ENCODE data around the gene ANKS3. TPM values are rescaled to one million over a fixed set of nuclear protein-coding genes. Genes with fewer than 3 reads are reported as not detected.

The ANKS3 gene
- polyA plus RNA-seq, 1 of the 3 experiments (the other 2 are of a cell fraction): 42.2 TPM

DNA sequence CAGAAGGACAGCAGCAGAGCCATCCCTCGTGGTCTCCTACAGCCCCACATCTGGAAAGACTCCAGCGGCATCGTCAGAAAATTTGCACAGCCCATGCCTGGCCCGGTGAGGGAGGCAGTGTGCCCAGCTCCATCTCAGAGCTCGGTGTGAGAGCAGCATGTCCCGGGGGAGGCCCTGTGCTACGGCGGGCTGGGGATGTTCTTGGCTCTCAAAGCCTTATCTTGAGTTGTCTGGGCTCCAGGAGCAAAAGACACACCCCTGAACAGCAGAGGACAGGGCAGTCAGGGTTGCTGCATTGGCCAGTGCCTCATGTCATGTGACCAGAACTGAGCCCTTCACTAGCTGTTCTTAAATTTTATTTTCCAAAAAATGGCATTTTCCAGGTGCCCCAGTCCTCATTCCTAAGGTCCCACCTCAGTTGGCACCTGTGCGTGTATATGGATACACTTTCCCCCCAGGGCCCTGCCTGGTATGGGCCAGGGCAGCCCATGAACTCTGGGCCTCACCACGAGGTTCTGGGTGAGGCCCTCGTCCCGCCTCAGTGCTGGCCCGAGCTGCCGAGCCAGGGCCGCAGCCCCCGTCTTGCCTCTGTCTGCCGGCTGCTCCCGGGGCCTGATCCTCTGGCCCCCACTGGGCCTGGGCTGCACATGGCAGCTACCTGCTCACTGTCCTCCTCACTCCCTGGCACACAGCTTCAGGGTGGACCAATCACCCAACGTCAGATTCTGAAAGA is 37.7 kb downstream of the ANKS3 start:
- no peak overlapping the region; a peak in 1 of 4 replicates for H3K27ac ChIP-seq (ENCODE audit: low read depth in 2 of 2, low read length in 1 of 2)
- 72% methylated on average over 2 of the region's 19 CpGs for WGBS (ENCODE audit: low lambda C conversion rate)

GRCh38 chr16:4695473-4696171 is 38.4 kb downstream of the ANKS3 start:
- H3K79me2 ChIP-seq (ENCODE audit: insufficient read depth): peaks cover 11% of the 10 kb centered on the region; the same call in 1 of the 2 replicates
- H4K20me1 ChIP-seq (ENCODE audit: insufficient read depth): no peaks in the 10 kb centered on the region
- H3K9ac ChIP-seq: no peak overlapping the region
- WGBS (ENCODE audit: low lambda C conversion rate): 88% methylated on average over 7 of the region's 12 CpGs
- H3K27ac ChIP-seq (ENCODE audit: low read depth in 2 of 2, low read length in 1 of 2): no peak overlapping the region; a peak in 1 of 4 replicates
- CTCF ChIA-PET: interaction anchor here (1.0 to 2.9 kb wide), 7 partner anchors 13 to 261 kb away, joined by 3 to 16 read pairs (median 3); no protein-coding TSS in a partner anchor
- H2AFZ ChIP-seq (ENCODE audit: low read depth): no peak overlapping the region
- H3K36me3 ChIP-seq (replicated peaks in 1 of 2; ENCODE audit: control insufficient read depth in 1 of 2, insufficient read depth in 2 of 2, low read length in 1 of 2): peaks cover 13 to 55% of the 10 kb centered on the region in 2 experiments
- POLR2A ChIA-PET: interaction anchor here (2.3 kb wide), 1 partner anchor 39 kb away, joined by 8 read pairs; the partner anchor contains the start of genes ANKS3 and DNAAF8
- H3K9me2 ChIP-seq: no peaks in the 10 kb centered on the region
- H3K27me3 ChIP-seq (ENCODE audit: insufficient read depth): no peaks in the 10 kb centered on the region
- no peak overlapping the region for H3K4me3 ChIP-seq (ENCODE audit: low read depth in 2 of 2, low read length in 1 of 2)
- no peak for DNase-seq
- H3K4me2 ChIP-seq: peak overlapping the region; percentile 94; the same call in 1 of the 2 replicates
- TF ChIP-seq FOSL2 (IDR thresholded peaks at IDR 0.05; ENCODE audit: borderline replicate concordance, low read depth) (no peak), RCOR1 (IDR thresholded peaks at IDR 0.05; ENCODE audit: low read length) (no peak), REST (IDR thresholded peaks at IDR 0.05; ENCODE audit: low read depth, low read length) (no peak), SMC3 (IDR thresholded peaks at IDR 0.05; ENCODE audit: low read depth, low read length) (no peak), MXI1 (IDR thresholded peaks at IDR 0.05; ENCODE audit: low read depth, low read length) (no peak), USF2 (IDR thresholded peaks at IDR 0.05; ENCODE audit: borderline replicate concordance, low read depth, low read length) (no peak), PBX3 (IDR thresholded peaks at IDR 0.05) (no peak)
- TF ChIP-seq, protein P1, sequence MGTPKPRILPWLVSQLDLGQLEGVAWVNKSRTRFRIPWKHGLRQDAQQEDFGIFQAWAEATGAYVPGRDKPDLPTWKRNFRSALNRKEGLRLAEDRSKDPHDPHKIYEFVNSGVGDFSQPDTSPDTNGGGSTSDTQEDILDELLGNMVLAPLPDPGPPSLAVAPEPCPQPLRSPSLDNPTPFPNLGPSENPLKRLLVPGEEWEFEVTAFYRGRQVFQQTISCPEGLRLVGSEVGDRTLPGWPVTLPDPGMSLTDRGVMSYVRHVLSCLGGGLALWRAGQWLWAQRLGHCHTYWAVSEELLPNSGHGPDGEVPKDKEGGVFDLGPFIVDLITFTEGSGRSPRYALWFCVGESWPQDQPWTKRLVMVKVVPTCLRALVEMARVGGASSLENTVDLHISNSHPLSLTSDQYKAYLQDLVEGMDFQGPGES (IDR thresholded peaks at IDR 0.05; ENCODE audit: low read depth, low read length): no peak
- H3K9me3 ChIP-seq: no peaks in the 10 kb centered on the region
- peaks cover 0 to 26% of the 10 kb centered on the region in 2 experiments; a peak in 1 of 4 replicates for H3K4me1 ChIP-seq (ENCODE audit: control insufficient read depth in 1 of 2, insufficient read depth in 2 of 2, low read depth in 1 of 2, low read length in 1 of 2)
- H3F3A ChIP-seq (replicated peaks; ENCODE audit: insufficient read depth): peaks cover 17% of the 10 kb centered on the region

More for the DNA sequence above, 37.7 kb downstream of the ANKS3 start:
- Histone ChIP-seq H3K9me2 (no peaks in the 10 kb centered on the region), H3K4me2 (no peak overlapping the region), H3K4me1 (ENCODE audit: control insufficient read depth in 1 of 2, insufficient read depth in 2 of 2, low read depth in 1 of 2, low read length in 1 of 2) (peaks cover 0 to 26% of the 10 kb centered on the region in 2 experiments; a peak in 1 of 4 replicates), H4K20me1 (ENCODE audit: insufficient read depth) (no peaks in the 10 kb centered on the region), H3K9ac (no peak overlapping the region), H3K36me3 (replicated peaks in 1 of 2; ENCODE audit: control insufficient read depth in 1 of 2, insufficient read depth in 2 of 2, low read length in 1 of 2) (peaks cover 13 to 63% of the 10 kb centered on the region in 2 experiments), H3F3A (replicated peaks; ENCODE audit: insufficient read depth) (peaks cover 17% of the 10 kb centered on the region), H3K79me2 (ENCODE audit: insufficient read depth) (peaks cover 11% of the 10 kb centered on the region; the same call in 1 of the 2 replicates), H3K4me3 (ENCODE audit: low read depth in 2 of 2, low read length in 1 of 2) (no peak overlapping the region), H3K27me3 (ENCODE audit: insufficient read depth) (no peaks in the 10 kb centered on the region), H3K9me3 (no peaks in the 10 kb centered on the region), H2AFZ (ENCODE audit: low read depth) (no peak overlapping the region)
- CTCF ChIA-PET: interaction anchor here (0.6 to 2.9 kb wide), 4 partner anchors 13 to 260 kb away, joined by 3 to 16 read pairs (median 4); no protein-coding TSS in a partner anchor
- peak; percentile 26 for DNase-seq
- POLR2A ChIA-PET: no interaction called here
- TF ChIP-seq, protein P1 (IDR thresholded peaks at IDR 0.05; ENCODE audit: low read depth, low read length): no peak
- TF ChIP-seq, protein P2, sequence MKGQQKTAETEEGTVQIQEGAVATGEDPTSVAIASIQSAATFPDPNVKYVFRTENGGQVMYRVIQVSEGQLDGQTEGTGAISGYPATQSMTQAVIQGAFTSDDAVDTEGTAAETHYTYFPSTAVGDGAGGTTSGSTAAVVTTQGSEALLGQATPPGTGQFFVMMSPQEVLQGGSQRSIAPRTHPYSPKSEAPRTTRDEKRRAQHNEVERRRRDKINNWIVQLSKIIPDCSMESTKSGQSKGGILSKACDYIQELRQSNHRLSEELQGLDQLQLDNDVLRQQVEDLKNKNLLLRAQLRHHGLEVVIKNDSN (IDR thresholded peaks at IDR 0.05; ENCODE audit: borderline replicate concordance, low read depth): no peak
- no peak for TF ChIP-seq NRF1 (IDR thresholded peaks at IDR 0.05; ENCODE audit: low read depth, low read length)
